ENCODE data around the gene IER5L. TPM values are rescaled to one million over a fixed set of nuclear protein-coding genes. Genes with fewer than 3 reads are reported as not detected.

Gene IER5L
- total and polyA plus RNA-seq, 2 of the 8 experiments (the other 6 are each of a cell fraction or from before 2014, with no cell fraction given): 0.65 to 1.0 TPM

GRCh38 chr9:129161534-129161837 is 16.6 kb downstream of the IER5L start:
- DNase-seq (ENCODE audit: low read depth in 1 of 2, low spot score in 2 of 2) (no peak), FAIRE-seq (no peak)
- Histone ChIP-seq H3K4me3 (ENCODE audit: extremely low read depth in 1 of 4, insufficient read depth in 2 of 4, low read depth in 3 of 4, low read length in 4 of 4) (no peak overlapping the region), H3K27ac (ENCODE audit: low read depth, low read length) (no peak overlapping the region), H2BK5ac (ENCODE audit: low read depth, low read length) (no peak overlapping the region), H4K8ac (ENCODE audit: extremely low read depth, insufficient read depth, low read length) (no peak overlapping the region), H4K91ac (replicated peaks; ENCODE audit: insufficient read length, low read length) (no peak overlapping the region), H3K56ac (replicated peaks; ENCODE audit: insufficient read length, low read depth, low read length) (no peak overlapping the region), H3K18ac (ENCODE audit: extremely low read depth, low read length) (no peak overlapping the region), H2BK20ac (ENCODE audit: low read length) (no peak overlapping the region), H3K4me2 (ENCODE audit: insufficient read depth in 1 of 2, low read depth in 2 of 2, low read length in 2 of 2) (no peak overlapping the region), H2BK120ac (replicated peaks; ENCODE audit: low read depth, low read length) (no peak overlapping the region), H3K36me3 (ENCODE audit: control insufficient read depth in 2 of 4, insufficient read depth in 4 of 4, low read length in 3 of 4) (no peaks in the 10 kb centered on the region), H2BK15ac (ENCODE audit: low read length) (no peak overlapping the region), H3K27me3 (replicated peaks in 1 of 4; ENCODE audit: control insufficient read depth in 3 of 4, extremely low read depth in 1 of 4, insufficient read depth in 3 of 4, low read length in 3 of 4) (no peaks in the 10 kb centered on the region; a peak in 1 of 7 replicates), H3K79me1 (ENCODE audit: low read depth, low read length) (no peaks in the 10 kb centered on the region), H2BK12ac (ENCODE audit: low read depth, low read length) (no peak overlapping the region), H3K4ac (replicated peaks; ENCODE audit: insufficient read length, low read depth, low read length) (no peak overlapping the region), H4K20me1 (replicated peaks in 1 of 2; ENCODE audit: control insufficient read depth in 1 of 2, insufficient read depth in 2 of 2, low read length in 2 of 2) (peaks cover 0 to 2% of the 10 kb centered on the region in 2 experiments), H4K5ac (ENCODE audit: insufficient read length, low read depth, low read length) (no peak overlapping the region), H3K23ac (ENCODE audit: insufficient read length) (no peak overlapping the region), H3K79me2 (ENCODE audit: control insufficient read depth in 1 of 2, insufficient read depth in 2 of 2, low read length in 2 of 2) (no peaks in the 10 kb centered on the region), H3K23me2 (ENCODE audit: low read depth, low read length) (no peaks in the 10 kb centered on the region), H3K9me3 (ENCODE audit: insufficient read depth in 2 of 2, low read depth in 1 of 2, low read length in 1 of 2) (no peaks in the 10 kb centered on the region), H2AFZ (ENCODE audit: low read length) (no peak overlapping the region), H3K4me1 (replicated peaks in 1 of 4; ENCODE audit: control insufficient read depth in 3 of 4, insufficient read depth in 4 of 4, low read length in 3 of 4) (peaks cover under 1 to 5% (median 3%) of the 10 kb centered on the region in 4 experiments; a peak in 4 of 7 replicates), H3K9ac (replicated peaks in 1 of 4; ENCODE audit: extremely low read depth in 1 of 4, low read depth in 3 of 4, low read length in 3 of 4) (no peak overlapping the region), H3K14ac (ENCODE audit: insufficient read length) (no peak overlapping the region), H2AK5ac (ENCODE audit: low read depth, low read length) (no peak overlapping the region)
- ChIA-PET CTCF (ENCODE audit: partially characterized antibody) (interaction anchor here (27.8 to 36.8 kb wide), 2 partner anchors 11 to 15 kb away, joined by 831 read pairs; partner anchors contain the start of gene IER5L), POLR2A (ENCODE audit: partially characterized antibody) (interaction anchor here (1.0 to 4.8 kb wide), 7 partner anchors 9 to 19 kb away, joined by 3 to 21 read pairs (median 5); partner anchors contain the start of gene IER5L)
- 95% methylated on average over 8 of the region's 9 CpGs; no CpG with 5 or more reads in 1 of the 2 experiments for WGBS, 2 experiments (ENCODE audit: extremely low coverage in 1 of 2, insufficient coverage in 1 of 2, insufficient read length in 1 of 2, insufficient replicate concordance in 2 of 2, low coverage in 1 of 2, low lambda C conversion rate in 2 of 2, missing lambda C conversion rate in 1 of 2)
- TF ChIP-seq RAD21 (IDR thresholded peaks at IDR 0.05 in 1 of 2, conservative IDR thresholded peaks at IDR 0.05 in 1 of 2; ENCODE audit: low read depth in 2 of 2, low read length in 2 of 2) (no peak), CEBPB (IDR thresholded peaks at IDR 0.05; ENCODE audit: low read depth, low read length) (no peak), HDAC2 (IDR thresholded peaks at IDR 0.05; ENCODE audit: borderline replicate concordance in 1 of 2, low read depth in 2 of 2, low read length in 2 of 2) (no peak), RXRA (IDR thresholded peaks at IDR 0.05; ENCODE audit: insufficient read depth, low read depth, low read length) (no peak), USF2 (IDR thresholded peaks at IDR 0.05; ENCODE audit: low read length) (no peak), MAFK (IDR thresholded peaks at IDR 0.05; ENCODE audit: low read depth, low read length) (no peak), ZNF274 (IDR thresholded peaks at IDR 0.05; ENCODE audit: borderline replicate concordance, extremely low read depth, low read length) (no peak), HDAC6 (IDR thresholded peaks at IDR 0.05; ENCODE audit: low read depth, low read length) (no peak), CHD1 (IDR thresholded peaks at IDR 0.05; ENCODE audit: low read depth, low read length) (no peak), RBBP5 (IDR thresholded peaks at IDR 0.05; ENCODE audit: borderline replicate concordance, low read depth, low read length) (no peak)
- TF ChIP-seq, protein P1, sequence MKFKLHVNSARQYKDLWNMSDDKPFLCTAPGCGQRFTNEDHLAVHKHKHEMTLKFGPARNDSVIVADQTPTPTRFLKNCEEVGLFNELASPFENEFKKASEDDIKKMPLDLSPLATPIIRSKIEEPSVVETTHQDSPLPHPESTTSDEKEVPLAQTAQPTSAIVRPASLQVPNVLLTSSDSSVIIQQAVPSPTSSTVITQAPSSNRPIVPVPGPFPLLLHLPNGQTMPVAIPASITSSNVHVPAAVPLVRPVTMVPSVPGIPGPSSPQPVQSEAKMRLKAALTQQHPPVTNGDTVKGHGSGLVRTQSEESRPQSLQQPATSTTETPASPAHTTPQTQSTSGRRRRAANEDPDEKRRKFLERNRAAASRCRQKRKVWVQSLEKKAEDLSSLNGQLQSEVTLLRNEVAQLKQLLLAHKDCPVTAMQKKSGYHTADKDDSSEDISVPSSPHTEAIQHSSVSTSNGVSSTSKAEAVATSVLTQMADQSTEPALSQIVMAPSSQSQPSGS (IDR thresholded peaks at IDR 0.05; ENCODE audit: low read length): no peak
